Stimulated activated CD8-positive, alpha-beta memory T cell treated with anti-CD3 and anti-CD28 coated beads, Interleukin-7, amount 100 ng/mL, for 1 hour (primary cell): Measurements from ENCODE around the gene WDR82.

Experiments
- DNase-seq, 2 donors: peaks; one replicate each; pipeline ENCODE4 v3.0.0-alpha.2; 2020; ENCODE audit warnings: low read depth in 2 of 2

The WDR82 gene, protein sequence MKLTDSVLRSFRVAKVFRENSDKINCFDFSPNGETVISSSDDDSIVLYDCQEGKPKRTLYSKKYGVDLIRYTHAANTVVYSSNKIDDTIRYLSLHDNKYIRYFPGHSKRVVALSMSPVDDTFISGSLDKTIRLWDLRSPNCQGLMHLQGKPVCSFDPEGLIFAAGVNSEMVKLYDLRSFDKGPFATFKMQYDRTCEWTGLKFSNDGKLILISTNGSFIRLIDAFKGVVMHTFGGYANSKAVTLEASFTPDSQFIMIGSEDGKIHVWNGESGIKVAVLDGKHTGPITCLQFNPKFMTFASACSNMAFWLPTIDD

DNA sequence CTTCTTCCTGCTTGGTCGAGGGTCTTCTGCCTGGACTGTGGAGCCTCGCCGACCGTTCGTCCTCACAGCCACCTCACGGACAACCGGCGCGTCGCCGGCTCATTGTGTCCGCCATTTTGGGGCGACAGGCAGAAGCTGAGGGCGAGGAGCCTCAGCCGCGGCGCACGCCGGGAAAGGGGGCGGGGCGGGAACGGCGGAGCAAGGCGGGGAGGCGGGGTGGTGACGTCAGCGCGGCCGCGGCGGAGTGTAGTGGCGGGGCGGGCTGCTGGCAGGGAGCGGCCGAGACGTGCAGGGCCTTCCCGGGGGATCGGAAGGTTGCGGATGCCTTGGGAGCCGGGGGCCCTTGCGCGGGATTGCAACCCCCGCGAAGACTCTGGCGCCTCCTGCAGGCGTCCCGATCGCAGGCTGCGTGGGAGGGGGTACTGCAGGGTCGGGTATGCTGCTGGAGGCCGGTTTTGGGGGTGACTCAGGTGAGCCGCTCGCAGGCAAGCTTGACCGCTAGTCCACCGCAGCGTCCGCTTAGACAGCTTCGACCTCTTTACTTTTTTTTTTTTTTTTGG is at the start of gene WDR82:
Gene WDR82 (minus strand): TSS at position 140 of the 560 bp plus-strand sequence. CDS start 288 bp downstream, outside the sequence.
- DNase-seq, result peak; percentile 96 to 97

DNA sequence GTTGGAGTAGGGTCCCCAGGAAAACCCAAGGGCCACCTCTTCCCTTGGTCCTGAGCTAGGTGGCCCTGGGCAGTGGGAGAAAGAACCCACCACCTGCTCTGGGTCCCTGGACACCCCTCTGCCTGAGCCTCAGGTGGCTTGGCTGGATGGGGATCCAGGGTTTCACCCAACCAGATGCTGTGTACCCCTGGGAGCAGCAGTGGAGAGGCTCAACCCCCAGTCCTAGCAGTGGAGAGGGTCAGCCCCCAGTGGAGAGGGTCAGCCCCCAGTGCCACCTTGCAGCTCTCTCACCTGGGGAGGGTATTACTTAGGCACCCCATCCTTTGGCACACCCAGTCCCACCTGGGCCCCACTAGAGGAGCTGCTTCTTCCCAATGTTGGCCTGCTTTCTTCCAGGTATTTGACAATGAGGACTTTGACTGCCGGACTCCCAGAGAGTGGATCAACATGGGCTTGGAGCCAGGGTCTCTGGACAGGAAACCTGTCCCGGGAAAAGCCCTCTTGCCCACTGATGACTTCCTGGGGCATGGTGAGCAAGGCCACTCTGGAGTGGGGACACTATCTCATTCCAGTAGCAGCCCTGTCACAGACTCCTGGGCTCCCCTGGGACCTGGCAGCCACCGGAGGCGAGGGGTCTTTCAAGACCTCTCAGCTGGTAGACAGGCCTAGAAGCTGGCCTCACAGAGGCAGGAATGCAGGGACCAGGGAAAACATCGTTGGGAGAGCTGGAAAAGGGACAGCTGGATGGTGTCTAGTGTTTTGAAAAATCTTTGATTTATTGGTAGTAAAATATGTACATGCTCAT is 49.2 kb upstream of the WDR82 start:
- no peak for DNase-seq

DNA sequence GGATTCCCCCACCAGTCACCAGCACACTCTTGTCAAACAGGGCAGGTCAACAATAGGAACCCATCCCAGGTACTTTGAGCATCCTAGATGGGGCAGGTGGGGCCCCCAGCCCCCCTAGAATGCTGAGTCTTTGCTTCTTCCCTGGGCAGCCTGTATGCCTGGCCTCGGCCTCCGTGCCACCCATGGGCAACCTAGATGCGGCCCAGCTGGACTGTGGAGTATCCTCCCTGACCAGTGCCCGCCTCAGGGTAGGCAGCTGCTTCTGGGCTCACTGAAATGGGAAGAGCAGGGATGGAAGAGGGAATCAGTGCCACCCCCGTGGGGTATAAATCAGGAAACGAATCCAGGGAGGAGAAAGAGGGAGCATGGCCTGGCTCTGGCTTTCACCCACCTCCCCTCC is 48.5 kb upstream of the WDR82 start:
- no peak for DNase-seq

DNA sequence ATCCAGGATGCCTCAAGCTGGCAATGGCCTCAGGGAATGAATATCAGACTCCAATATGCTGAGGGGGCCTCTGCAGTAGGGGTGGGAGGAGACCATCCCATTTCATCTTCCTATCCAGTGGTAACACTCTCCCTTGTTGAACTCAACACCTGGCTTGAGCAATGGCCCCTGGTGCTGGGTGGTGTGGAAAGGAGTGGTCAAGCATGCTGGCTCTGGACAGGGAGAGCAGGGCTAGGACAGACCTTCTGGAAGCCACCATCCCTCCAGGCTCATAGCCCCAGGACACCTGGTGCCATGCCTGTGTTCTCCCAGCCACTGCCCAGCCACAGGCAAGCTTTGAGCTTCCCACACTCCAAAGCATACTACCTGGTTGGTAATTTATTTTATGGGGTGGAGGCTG is 47.2 kb upstream of the WDR82 start:
- DNase-seq, result no peak

DNA sequence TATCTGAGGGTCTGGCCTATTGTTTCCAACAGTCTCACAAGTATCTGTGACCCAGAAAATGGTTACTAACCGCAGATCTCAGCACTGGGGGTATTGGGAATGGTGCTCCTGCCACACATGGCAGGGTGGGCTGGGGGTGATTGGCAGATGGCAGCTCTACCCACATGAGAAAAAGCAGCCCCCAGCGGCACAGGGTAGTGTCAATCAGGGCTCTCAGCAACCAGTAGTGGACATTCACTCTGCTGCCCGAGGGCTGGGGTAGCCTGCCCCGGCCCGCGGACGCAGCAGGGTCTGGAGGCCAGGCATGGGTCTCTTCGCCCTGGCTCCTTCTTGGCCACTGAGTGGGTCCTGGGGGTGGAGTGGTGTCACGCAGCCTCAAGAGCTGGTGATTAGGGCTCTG is 46.2 kb upstream of the WDR82 start:
- DNase-seq, result no peak

DNA sequence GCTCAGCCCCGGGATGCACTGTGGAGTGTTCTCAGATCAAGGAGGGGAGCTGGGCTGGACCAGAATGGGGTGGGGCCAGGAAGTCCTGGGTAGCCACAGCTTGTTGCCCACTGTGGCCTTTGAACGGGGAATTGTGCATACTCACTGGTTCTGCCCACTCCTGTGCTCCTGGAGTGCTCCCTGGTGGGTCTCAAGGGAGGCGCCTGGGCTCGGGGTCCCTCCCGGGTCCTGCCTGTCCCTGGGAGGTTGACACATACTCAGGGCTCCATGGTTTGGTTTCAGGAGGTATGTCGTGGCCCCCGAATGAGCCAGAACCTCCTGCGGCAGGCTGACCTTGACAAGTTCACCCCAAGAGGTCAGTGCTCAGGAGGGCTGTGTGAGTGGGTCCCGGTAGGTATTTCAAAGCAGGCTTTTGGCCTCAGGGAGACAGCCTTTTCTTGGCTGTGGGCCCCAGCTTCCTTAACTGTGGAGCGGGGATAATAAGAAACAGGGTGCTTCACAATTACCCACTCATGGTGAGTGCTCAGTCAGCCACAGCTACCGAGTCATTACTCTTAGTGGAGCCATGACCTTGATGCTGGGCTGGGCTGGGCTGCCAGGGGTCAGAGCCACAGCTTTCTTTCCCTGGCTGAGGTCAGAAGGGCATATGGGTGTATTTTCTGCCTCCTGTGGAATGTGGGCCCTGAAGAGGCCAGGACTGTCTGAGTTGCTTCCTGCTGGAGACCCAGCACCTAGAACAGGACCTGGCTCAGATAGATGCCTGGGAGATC is 45.3 kb upstream of the WDR82 start:
- DNase-seq, result no peak

DNA sequence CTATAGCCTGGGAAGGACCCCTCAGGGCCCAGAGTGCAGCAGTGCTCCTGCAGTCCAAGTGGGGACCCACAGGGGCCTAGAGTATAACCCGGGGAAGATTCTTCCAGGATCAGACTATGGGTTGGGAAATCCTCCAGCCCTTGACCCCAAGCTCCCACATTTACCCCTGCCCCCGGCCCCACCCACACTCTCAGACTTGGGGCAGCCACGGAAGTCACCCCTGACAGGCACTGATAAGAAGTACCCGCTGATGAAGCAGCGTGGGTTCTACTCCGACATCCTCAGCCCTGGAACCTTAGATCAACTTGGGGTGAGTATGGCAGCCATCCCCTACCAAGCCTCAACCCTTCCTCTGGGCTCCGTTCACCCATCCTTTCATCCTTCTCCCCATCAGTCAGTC is 44.0 kb upstream of the WDR82 start:
- DNase-seq, result no peak

DNA sequence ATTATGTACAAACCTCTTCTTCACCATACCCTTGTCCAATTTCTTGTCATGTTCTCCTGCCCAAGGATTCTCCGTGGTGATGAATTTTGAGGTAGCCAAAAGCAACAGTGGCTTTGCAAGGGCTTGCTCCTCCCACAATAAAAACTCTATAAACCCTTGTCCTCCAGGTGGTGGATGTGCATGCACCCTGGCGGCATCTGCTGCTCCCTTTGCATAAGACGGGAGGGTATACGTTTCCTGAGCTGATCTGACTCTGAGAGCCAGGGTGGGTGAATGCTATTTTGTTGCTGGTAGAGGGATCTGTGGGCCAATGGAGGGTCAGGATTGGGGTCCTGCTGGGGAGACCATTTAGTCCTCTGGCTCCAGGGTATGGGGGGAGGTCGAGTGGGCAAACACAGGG is 43.0 kb upstream of the WDR82 start:
- DNase-seq, result no peak

DNA sequence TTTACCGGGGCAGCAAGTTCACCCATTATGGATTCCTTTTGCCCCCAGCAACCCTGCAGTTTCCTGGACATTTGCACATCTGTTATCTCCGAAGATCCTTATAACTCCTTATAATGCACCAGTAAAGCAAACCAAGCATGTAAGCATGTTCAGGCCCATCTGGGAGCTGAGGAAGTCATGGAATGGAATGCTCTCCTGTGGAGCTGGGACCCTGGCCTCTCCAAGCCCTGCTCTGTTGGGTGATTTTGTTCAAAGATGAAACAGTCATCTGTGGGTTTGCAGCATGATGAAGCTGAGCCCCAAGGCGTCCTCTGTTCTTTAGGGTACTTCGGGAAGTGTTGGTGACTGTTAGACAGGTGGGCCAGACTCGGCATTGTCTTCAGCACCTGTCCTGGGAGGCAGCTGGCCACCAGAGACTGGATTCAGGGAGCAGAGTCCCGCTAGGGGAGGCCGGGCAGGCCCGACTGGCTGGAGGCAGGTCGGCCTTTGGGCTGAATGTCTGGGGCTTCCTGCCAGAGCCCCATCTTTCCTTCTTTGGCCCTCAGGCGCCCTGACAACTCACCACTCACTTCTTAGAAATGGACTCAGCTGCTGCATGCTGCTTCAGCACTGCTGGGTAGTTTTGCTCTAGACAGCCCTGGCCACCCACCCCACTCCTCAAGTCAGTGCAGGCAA is 41.6 kb upstream of the WDR82 start:
- DNase-seq, result no peak

DNA sequence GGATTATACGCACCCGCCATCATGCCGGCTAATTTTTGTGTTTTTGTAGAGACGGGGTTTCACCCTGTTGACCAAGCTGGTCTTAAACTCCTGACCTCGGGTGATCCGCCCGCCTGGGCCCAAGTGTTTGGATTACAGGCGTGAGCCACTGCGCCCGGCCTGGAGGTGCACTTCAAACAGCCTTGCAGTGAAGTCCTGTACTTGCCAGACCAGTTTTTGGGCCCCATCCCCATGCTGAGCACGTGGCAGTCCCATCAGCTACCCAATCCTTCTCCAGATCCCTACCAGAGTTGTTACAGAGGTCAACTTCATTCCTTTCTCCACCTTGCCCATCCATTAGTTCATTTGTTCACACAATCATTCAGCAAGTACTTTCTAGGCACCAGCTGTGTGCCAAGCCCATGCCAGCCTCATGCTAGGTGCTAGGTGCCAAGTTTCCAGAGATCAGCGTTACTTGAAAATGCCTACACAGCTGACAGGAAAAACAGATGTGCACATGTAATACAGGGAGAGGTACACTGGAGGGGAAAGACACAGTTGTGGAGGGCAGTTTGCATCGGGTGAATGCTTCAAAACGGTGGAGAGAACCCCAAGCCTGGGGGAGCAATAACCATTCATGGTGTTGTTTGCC is 39.9 kb upstream of the WDR82 start:
- DNase-seq, result no peak

DNA sequence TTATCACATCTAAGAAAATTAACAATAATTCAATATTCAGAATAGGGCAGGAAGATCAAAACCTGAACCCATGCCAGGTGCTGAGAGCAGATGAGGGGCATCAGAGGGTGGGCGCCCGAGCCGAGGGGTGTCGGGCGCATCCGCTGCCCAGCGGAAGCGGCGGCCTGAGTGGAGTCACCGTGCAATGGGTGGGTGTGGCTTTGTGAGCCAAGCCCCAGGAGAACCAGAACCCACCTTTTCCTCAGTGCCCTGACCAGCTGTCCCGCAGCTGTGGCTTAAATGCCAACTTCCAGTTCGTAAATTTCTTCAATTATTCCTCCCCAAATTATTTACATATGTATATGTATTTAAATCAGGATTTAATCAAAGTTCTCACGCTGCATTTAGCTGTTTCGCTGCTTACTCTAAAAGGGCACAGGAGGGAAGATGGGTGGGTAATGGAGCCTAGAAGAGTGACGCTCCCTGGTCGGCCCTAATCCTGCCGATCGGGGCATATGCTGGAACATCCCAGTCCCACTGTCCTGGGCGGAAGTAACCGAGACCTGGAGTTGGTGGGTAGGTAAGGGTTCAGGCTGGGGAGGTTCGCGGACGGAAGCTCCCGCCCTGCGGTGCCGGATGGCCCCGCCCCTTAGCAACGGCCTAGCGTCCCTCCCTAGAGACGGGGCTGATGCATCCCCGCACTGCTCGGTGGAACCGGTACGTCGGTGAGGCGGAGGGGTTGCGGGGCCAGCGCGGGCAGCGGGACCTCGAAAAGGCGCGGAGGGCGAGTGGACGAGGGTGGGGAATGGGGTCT is 39.0 kb upstream of the WDR82 start:
- peak; percentile 52 to 53 for DNase-seq

DNA sequence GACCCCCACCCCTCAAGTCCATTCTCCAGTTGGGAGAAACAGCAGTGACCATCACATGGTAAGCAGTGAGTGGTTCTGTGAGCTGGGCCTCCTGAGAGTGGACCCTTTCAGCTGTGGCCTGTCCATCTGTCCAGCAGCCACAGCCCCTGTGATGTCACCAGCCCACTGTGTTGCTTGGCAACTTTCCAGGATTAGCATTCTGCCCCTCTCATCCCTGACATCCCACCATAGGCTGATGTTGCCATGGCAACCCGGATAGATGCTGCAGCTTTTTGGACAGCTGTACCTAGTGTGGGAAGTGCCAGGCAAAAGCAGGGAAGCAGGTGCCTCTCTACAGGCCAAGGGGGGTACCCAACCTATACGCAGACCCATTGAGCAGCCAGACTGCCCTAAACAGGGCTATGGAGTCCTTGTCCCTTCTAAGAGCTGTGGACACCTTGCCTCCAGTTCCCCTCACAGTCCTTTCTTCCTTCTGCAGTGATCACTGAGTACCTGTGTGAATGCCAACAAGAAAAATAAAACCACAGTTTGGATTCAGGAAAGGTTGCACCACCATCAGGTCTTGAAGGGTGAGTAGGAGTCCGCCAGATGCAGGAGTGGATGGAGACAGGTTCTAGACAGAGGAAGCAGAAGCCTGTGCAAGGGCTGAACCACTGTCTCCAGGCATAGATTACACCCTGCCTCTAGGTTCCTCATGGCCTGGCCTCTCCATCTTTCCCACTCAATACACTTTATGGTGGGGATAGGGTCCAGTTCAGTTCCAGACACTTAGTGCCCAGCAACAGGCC is 37.7 kb upstream of the WDR82 start, which contains the start of gene DNAH1:
Gene DNAH1 (plus strand): TSS at position 343 of the 788 bp plus-strand sequence. CDS start 6,124 bp downstream, outside the sequence.
- no peak for DNase-seq

DNA sequence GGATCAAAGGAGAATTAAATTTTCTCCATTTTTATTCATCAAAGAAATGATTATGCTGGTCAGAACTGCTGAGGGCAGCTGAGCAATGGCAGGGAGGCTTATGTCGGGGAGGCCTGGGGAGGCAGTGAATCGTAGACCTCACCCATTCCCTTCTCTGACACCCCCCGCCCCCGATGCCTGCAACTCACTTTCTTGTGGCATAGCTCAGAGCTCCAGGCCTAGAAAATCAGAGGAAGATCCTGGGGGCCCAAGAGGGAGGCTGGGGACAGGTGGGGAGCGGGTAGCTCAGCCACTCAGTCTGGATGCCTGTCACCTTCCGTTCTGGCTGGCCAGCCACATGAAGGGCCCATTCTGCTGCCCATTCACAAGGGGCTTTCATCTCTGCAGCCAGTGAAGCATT is 36.6 kb upstream of the WDR82 start:
- DNase-seq, result no peak

DNA sequence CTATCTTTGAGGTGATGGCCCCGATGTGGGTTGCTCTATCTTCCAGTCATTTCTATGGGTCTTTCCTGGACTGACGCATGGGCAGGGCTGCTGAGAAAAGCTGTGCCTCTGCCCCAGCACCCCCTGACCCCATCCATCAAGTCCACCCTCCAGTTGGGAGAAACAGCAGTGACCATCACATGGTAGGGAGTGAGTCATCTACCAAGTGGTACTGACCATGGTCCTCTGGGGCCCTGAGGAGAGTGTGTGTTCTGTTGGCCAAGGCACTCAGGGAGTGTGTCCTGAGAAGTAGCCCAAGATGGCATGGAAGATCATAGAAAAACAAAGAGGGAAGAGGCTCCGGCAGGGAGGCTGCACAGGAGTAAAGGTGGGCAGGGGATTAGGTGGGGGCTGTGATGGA is 36.0 kb upstream of the WDR82 start:
- no peak for DNase-seq

DNA sequence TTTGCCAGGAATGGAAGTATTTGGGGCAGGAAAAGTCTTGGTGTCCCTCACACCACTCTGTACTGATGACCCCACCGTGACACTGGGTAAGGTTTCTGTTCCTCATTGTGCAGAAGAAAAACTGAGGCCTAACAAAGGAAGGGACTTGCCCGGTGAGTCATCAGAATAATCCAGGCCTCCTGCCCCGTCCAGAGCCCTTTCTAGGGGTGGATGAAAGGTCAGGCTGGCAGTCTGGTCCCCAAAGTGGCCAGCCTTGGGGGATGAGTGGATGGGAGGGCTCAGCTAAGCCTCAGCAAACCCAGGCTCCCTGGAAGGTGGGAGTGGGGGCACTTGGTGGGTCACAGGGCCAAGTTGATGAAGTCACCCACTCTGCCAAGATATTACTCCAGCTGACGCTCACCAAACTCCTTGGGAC is 35.3 kb upstream of the WDR82 start:
- DNase-seq, result no peak

DNA sequence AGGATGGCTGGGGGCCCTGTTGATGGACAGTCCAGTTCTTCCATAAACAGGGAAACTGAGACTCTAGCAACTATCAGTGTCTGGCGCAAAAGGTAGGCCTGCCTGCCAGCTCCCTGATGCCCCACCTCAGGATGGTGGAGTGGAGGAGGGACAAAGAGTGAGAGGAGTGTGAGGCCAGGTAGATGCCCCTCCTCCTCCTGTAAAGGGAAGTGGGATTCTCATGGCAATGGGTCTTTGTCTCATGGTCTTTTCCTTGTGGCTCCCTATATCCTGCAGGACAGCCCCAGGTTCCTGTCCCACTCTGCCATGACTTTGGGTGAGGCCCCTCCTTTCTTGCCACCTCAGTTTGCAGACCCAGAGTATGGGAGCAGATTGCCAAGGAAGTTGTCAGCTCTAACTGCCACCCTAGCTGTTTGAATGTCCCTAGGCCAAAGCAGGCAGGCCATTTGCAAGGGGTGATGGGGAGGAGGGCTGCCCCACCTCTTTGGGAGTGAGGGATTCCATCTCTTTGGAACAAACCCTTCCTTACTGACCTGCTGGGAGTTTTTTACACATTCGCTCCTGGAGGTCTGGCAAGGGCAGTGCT is 34.8 kb upstream of the WDR82 start:
- DNase-seq, result no peak

DNA sequence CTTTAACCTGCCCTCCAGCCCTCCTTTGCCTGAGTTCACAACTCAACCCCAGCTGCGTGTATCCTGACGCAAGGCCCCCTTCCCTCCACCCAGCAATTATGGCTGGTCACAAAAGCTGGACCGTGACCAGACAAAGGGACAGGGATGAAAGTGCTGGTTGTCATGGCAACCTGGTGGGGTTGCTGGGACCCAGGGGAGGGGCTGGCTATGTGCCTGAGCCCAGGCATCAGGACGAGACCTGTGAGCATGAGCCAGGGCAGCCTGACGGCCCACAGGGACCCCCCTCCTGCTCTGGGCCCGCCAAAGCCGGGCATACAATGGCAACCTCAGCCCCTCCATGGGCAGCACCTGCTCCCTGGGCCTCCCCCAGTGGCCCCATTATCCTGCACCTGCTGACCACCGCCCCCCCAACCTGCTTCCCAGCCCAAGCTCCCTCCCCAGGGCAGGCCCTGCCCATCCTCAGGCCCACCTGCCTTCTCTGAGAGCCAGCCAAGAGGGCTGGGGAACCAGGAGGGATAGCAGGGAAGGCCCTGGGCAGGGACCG is 33.2 kb upstream of the WDR82 start:
- no peak for DNase-seq

DNA sequence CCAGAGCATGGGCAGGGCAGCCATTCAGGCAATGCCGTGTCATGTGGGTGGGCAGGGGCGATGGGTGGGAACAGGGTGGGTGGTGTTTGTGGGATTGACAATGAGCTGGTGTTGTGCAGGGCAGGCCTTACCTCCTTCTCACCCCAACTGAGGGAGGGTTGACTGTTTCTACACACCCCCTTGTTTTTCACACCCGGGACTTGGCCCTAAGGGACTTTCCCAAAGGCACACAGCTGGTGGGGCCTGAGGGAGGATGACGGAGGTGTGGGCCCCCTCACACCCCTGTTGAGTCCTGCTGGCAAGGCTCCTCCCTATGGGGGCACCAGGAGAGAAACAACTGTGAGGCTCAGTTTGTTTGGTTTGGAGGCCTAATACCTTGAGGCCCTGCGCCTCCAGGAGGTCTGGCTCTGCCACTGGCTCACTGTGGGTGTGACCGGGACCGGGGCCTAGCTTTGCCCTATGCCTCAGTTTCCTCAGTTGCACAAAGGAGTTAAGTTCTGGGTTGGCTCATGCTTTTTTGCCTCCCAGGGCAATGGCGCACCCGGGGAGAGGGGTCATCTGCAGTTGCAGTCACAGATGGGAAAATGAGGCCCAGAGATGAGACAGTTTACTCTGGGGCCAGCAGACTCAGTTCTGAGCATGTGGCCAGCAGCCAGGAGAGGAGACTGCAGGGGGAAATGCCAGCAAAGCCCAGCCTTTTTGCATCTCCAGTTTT is 32.6 kb upstream of the WDR82 start:
- peak in 1 of 2 donors; percentile 27 for DNase-seq
